NK-92 (cell line): ENCODE data around the gene SIRPA.

Experiments used
- DNase-seq: peaks from one replicate; lab custom pipeline; 2025; ENCODE audit not compliant: unreplicated experiment; lab: John Stamatoyannopoulos, UW

The SIRPA gene

DNA sequence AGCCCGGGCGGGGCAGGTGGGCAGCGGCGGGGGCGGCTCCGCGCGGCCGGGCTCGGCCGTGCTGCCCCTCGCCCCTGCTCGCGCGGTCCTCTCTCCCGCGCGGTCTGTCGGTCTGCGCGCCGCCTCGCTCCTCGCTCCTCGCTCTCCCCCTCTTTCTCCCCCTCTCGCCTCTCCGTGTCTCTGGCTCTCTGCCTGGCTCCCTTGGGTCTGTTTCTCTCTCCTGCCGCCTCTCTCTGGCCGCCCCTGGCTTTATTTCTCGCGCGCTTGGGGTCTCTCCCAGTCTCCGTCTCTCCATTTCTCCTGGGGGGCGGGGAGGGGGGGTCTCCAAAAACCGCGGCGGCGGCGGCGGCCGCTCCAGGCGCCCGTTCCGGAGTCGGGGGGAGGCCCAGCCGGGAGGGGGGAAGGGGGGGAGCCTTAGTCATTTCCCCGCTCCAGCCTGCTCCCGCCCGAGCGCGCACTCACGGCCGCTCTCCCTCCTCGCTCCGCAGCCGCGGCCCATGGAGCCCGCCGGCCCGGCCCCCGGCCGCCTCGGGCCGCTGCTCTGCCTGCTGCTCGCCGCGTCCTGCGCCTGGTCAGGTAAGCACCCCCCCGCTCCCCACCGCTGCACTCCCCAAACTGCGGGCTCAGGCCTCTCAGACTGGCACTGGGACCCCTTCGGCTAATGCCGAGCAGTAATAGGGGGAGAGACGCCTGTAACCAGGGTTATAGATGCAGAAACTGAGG, at the start of gene SIRPA:
SIRPA (plus strand) TSS at position 457 of the 723 bp plus-strand sequence; CDS start at position 498, 41 bp downstream.
- DNase-seq = no peak

DNA sequence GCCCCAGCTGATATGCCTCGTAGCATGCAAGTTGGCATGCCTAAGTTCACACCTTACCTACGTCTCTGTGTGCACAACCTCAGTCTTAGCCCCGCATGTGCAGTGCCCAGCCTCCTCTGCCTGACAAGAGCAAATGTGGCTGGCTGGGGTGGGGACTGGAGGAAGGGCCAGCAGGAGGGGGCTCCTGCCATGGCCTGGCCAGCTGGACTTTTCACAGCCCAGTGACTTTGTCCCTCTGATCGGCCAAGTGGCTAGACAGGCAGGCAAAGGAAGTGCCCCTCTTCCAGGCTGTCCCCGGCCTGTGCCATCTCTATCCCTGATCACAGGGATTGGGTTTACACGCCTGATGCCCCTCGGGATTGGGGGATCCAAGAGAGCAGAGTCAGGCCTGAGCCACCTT, 49.5 kb upstream of the SIRPA start:
- DNase-seq = no peak

DNA sequence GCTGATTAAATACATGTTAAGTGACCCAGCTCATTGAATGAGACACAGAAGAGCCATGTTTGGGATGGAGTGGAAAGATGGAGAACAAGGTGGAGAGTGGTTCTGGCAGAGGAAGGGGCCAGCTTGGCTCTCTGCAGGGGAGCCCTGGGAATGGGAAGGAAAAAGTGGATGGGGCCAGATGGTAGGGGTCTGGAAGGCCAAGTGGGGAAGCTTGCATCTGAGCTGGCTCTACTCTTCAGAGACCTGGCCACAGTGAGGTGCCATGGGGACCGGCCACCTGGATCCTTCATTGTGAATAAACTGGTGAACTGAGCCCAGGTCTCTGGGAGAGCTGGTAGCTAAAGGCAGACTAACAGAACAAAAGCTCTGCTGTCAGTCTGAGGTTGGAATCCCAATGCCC, 48.9 kb upstream of the SIRPA start:
- no peak for DNase-seq

DNA sequence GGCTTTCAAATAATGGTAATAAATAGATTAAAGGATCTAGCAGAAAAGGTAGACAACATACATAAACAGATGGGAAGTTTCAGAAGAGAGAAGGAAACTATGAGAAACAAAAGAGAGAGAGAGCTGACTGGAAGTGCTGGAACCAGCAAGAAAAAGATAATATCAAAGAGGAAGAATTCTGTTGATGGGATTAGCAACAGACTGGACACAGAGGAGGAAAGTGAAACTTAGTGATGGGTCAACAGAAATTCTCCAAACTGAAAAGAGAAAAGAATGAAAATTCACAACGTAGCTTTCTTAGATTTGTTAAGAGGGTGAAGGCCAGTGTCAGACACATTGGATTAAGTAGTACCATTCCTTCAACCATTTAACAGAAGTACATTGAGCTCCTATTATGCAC, 48.3 kb upstream of the SIRPA start:
- DNase-seq = no peak

DNA sequence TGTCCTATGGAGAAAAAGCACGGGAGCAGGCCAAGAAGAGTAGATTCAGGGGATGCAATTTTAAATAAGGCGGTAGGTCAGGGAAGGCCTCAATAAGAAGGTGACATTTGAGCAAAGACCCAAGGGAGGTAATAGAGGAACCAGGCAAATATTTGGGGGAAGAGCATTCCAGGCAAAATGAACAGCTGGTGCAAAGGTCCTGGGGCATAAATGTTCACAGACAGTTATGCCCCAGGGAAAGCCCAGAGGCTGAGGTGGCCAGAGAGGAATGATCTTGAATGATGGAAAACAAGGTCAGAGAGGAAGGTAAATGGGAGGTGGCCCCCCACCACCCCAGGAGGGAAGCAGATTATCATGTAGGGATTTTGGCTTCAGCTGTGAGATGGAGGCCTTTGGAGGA, 47.4 kb upstream of the SIRPA start:
- DNase-seq = no peak

DNA sequence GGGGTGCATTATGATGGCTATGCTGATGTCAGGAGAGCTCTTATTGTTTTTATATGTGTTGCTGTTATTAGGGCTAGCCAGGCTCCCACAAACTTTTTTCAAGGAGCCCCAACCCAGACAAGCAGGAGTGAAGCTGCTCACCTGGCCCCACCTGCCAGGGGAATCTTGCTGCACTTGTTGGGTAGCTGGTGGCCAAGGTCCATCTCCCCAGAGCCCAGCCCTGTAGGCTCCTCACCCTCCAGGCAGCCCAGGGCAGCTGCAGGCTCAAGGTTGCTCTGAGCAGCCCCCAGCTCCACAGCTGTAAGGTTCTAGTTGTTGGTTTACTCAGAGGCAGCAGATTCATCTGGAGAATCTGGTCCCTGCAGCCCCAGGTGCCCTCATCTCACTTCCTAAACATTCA, 46.8 kb upstream of the SIRPA start:
- no peak for DNase-seq

DNA sequence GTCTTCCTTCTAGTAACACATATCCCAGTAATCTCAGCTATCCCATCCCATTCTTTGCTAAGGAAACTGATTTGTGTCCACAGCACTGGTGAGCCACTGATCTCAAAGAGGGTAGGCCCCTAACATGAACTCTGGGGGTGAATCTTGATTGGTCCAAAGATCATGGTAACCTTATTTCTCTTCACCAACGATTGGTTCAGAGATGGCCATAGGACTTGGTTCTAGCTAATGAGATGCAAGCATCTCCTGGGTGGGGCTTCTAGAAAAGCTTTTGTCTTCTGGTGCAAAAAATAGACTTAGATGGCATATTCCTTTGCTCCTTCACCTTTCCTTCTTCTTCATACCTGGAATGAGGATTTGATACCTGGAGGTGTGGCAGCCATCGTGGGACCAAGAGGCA, 43.8 kb upstream of the SIRPA start:
- DNase-seq = no peak

DNA sequence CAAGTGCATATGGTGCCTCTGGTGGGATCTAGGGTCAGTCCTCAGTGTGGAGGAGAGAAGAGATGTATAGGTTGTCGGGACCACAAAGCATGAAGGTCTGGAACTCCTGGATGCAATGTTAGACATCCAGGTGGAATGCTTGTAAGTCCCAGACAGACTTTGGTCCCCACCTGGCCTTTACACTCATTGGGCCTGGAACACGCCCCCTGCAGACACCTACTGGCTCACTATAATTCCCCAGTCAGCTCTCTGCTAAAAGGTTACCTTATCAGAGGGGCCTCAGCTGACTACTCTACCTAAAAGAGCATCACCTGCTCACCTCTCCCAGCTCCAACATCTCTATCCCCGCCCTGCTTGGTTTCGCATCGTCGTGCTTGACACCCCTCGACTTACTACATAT, 41.7 kb upstream of the SIRPA start:
- no peak for DNase-seq

DNA sequence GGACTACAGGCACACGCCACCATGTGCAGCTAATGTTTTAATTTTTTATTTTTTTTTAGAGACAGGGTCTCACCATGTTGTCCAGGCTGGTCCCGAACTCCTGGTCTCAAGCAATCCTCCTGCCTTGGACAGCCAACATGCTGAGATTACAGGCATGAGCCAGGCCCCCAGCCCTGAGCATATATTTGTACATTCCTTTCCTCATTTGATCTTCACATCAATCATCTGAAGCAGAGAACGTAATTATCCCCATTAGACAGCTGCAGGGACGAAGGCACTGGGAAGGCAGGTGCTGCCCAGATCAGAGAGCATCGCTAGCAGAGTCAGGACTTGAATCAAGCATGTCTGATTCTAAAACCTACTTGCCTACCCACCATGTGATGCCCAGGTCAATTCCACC, 41.0 kb upstream of the SIRPA start:
- no peak for DNase-seq

DNA sequence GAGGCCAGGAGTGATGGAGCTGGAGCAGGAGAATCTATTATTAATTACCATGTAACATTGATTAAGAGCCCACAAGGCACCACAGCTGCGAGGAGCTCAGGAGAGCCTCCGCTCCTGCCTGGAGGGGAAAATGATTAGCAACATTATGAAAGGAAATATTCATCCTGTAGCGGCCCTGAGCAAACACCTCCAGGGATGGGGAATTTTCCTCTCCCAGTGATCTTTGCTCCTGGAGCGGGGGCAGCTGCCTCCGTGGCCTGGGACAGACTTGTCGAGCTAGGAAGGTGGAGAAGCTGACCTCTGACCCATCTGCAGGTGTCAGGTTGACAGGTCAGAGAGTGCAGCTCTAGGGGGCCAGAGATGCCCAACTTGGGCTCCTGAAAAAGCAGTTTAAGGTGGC, 40.1 kb upstream of the SIRPA start:
- DNase-seq = no peak

DNA sequence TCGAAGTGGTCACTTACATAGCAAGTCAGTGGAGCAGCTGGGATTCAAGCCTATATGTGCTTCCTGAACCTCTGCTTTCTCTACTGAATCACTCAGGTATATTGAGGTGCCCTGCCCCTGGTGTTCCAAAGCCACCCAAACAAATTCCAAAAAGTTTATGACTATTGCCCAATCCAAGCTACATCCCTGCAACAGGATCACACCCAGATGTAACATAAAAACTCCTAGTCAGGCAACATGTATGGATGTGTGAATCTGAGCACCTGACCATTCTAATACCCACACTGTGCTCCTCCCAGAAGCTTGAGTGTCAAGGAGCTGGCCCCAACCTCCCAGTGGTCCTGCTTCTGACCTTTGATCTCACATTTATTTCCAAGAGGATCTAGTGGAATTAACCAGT, 39.5 kb upstream of the SIRPA start:
- no peak for DNase-seq

DNA sequence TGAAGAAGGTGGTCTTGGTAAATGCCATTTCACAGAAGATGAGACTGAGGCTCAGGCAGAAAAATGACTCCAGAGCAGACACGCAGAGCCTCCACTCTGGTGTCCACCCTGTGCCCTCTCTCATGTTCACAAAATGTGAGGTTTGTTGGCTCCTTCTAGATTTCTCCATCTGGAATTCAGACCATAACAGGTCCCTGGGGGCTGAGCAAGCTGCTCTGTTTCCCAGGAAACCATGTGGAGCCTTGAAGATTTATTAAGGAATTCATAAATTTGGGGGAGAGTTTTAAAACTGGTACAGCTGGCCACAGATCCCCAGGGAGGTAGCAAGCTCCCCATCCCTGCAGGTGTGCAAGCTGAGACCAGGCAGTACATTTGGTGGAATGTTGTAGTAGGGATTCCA, 38.8 kb upstream of the SIRPA start:
- no peak for DNase-seq

DNA sequence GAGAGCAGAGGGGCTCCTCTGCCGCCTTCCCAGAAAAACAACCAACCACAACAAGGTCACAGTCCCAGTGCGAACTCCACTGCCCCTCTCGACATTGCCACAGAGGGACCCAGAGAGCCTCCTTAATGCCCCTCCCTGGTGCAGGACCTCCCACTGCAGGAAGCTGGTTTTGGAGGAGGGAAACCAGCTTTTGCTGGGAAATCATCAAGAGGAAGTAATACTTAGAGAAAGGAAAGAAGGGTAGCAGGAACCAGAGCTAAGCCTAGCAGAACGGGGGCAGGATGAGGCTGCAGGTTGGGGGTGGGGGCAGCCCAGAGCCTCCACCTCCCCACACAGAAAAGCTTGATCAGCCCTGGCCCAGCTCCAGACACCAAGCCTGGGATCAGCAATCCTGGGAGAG, 37.7 kb upstream of the SIRPA start:
- DNase-seq = no peak

DNA sequence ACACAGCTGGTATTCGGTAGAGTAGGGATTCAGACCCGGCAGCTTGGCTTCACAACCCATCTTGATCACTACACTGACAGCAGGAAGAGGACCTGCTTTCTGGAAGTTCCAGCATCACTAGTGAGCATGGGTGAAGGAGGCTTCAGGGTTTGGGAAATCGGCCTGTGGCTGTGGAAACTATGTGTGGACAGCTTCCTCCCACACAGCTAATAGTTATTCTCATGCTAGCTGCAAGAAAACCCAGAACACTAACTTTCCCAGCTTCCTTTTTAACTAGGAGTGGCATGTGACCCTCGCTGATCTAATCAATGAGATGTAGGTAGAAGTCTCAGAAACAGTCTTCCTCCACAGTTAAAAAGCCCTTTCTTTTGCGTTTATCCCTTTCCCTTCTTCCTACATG, 36.3 kb upstream of the SIRPA start:
- no peak for DNase-seq

DNA sequence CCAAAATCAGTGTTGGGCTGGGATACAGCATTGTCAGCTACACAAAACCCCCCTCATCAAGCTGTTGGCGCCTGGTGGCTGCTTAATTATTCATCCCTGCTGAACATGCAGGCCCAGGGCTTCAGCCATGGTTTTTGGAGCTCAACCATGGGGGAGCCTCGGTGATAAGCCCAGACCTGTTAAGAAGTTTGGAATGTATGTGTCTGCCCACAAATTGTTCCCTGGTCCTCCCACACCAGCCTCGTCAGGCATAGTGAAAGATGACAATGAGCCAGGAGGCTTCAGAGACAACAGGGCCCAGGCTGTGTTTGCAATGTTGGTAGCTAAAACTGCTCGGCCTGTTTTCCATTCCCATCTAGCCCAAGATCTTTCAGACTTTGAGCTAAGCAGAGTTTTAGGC, 34.8 kb upstream of the SIRPA start:
- no peak for DNase-seq

DNA sequence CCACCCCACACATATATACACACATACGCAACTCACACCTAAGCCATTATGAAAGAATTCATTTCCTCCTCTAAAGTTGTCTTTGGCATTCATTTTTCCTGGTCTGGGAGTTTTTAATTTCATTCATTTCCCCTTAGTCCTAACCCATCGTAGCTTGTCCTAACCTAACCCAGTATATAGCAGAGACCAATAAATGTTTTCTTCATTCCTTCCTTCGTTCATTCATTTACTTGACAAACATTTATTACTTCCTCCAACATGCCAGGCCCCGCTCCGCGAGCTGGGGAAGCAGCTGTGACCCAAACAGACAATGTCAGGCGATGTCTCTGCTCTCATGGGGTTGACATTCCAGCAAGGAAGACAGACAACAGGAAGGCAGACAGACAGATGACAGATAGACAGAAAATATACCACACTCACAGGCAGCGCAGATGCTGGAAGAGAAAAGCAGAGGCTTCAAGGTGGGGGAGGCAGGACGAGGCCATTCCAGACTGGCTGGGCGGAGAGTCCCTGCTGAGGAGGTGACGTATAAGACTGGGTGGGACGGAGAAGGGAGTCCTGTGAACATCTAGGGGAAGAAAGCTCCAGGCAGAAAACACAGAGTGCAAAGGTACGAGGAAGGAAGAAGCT, 33.7 kb upstream of the SIRPA start:
- DNase-seq = no peak

DNA sequence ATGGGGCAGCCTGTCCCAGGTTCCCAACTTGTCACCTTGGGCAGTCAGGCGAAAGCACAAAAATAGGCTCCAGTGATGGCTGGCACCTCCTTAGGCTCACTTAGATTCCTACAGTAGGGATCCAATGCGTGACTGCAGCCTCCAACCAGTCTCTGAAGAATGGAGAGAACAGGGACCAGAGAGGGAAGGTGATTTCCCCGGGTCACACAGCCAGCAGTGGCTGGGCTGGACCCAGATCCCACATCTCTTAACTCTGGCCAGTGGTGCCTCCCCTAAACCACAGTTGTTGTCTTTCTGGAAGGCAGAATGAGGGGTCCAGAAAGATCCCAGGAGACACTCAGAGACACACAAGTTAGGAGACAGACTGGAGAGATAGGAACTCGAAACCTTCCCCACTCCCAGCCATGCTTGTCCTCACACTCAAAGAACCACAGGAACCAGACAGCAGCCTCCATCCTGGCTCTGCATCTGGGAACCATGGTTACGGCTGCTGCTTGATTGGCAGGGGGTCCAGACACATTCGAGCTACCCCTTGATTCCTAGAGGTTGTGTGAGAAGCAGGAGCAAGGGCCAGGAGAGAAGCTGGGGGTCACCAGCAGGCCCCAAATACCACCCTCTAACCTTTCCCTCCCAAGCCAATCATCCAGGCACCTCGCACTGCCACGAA, 33.1 kb upstream of the SIRPA start:
- no peak for DNase-seq

DNA sequence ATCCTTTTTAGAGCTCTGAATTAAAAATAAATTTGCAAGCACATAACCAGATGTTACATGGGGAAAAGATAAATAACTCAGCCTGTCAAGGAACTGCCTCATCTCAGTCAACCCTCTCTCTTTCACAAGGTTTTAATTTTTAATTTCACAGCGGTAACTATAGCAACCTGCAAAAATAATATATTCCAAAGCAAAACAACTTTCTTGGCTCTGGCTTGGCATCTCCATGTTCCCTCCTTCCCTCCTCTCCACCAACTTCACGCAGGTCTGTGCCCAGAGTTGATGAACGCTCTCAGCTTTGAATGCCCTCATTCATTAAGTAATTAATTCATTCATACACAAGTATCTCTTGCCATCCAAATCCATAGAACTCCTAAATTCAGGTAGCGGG, 32.5 kb upstream of the SIRPA start:
- DNase-seq = no peak

DNA sequence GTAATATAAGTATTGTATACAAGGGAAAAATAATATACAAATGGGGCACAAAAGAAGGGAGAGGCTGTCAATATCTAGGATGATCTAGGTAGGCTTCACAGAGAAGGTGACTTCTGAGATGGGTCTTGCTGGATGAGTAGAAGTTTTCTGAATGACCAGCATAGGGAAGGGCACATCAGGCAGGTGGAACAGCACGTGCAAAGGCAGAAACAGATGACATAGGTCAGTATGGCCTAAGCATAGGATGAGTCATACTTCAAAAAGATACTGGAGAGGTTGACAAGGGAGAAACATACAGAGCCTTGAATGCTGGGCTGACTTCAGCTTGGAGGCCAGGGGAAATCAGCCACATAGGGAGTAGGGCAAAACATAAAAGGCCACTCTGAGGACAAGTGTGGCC, 31.9 kb upstream of the SIRPA start:
- no peak for DNase-seq

DNA sequence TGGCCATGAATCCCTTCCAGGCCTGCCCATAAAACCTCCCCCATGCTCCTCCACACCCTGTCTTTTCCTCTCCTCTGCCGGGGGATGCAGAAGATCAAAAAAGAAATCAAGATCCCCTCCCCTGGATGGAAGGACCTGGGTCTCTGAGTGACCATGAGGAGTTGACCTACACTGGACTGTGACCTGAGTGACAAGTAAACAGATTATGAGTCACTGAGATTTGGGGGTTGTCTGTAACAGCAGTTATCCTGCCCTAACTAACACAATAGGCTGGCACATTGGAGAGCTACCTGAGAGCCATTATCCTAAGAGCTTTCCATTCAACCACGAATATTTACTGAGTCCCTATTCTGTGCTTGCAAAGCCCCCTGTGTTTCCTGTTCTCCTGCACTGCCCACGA, 28.4 kb upstream of the SIRPA start:
- no peak for DNase-seq

DNA sequence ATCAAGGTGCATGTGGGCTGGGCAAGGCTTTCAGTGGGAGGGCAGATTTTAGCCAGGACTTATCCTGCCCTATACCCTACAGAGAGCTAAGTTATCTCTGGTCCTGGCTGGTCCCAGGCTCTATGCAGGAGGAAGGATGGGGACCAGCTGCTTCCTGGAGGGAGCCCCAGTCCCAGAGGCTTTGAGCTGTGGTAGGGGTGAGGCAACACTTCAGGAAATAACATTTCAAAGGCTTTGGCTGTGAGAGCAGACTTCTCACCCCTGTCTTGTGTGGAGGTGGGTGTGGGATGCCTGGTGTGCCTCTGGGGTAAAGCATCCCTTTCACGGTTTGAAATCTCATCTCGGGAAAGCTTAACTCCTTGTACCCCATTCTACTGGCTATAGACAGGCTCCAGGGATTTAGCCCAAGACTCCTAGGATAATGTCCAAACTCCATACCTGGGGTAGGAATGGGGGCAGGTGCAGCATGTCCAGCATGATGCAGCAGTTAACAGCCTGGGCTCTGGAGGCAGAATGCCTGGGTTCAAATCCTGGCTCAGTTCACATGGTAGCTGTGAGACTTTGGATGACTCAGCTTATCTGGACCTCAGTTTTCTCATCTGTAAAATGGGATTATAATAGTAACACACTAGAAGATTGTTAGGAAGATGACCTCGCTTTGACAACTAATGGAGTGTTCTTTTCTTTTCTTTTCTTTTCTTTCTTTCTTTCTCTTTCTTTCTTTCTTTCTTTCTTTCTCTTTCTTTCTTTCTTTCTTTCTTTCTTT, 27.5 kb upstream of the SIRPA start:
- DNase-seq = no peak

DNA sequence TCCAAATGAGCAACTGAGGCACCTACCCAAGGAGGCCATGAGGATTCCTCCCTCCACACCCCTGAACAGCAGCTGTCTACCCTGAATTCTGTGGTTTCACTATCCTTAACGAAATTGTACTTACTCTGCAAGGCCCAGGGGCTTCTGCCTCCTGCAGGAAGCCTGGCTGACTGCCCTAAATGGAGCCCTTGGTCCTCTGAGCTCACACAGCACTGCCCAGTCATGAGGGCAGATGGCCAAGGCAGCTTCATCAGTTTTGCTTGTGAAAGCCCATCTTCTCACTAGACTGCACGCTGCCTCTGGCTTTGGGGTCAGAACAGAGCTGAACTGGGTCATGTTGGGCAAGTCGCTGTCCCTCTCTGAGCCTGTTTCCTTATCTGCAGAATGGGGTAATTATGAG, 26.4 kb upstream of the SIRPA start:
- no peak for DNase-seq
